ENCODE measurements around the gene VDAC2.
A peak's percentile ranks its signal among the peaks of the same experiment; 100 is the strongest.

DNA sequence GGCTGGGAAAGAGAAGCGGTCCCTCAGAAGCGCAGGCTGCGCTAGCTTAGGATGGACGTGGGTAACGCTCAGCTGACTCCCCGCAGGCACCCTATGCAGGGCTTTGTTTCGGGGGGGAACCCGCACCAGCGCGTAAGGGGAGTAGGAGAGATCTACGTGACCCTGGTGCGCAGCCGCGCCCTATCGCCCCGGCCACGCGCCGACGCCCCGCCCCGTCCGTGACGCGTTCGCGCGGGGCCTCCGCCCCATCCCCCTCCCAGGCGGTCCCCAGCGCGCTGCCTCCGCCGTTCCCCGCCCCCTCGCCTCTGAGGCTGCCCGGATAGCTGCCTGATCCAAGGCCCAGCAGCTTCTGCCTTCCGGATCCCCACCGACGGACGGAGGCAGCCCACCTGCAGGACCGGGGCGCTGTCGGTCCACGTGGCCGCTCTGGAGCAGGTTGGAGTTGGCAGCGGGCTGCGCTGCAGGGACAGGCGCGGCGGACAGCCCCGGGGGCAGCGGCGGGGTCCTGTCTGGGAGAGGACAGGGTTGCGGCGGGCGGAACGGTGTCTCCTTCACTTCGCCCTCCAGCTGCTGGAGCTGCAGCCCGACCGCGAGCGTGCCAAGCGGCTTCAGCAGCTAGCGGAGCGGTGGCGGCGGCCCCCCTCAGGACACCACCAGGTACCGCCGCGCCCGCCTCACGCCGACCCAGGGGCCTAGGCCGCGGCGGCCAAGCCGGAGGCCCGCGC is at the start of gene VDAC2:
- TF ChIP-seq POLR2A (IDR thresholded peaks at IDR 0.05; ENCODE audit: low read depth, low read length) = peak; percentile 53; the same call in 1 of the 2 replicates
- TF ChIP-seq TAF1 (IDR thresholded peaks at IDR 0.05; ENCODE audit: low read depth, low read length) = peak; percentile 76

All from GM12891 (cell line).